Stomach (tissue), 4 donors: ENCODE results near the gene GCSAML.

Experiments
- EP300 ChIP-seq: sonication (generic); formaldehyde crosslinking; IDR thresholded peaks from one replicate; pipeline ENCODE4 v1.6.1; 2017; ENCODE audit warnings: antibody characterized with exemption
- POLR2A ChIP-seq, 4 donors: fragments of 450-650 bp; IDR thresholded peaks; one replicate each; pipeline ENCODE4 v1.6.1; 2016; ENCODE audit warnings: antibody characterized with exemption in 4 of 4, control low read depth in 2 of 4, mild to moderate bottlenecking in 1 of 4, moderate library complexity in 1 of 4
- POLR2AphosphoS5 ChIP-seq, 3 donors: sonication (generic); formaldehyde crosslinking; IDR thresholded peaks; one replicate each; pipeline ENCODE4 v1.6.1; 2016; ENCODE audit warnings: antibody characterized with exemption in 3 of 3
- TF ChIP-seq, protein P1 (sequence below), 7 experiments: fragments of 450-650 bp in 4 of 7; fragments of 200-600 bp in 3 of 7; sonication (generic) in 3 of 7; IDR thresholded peaks; one replicate each; pipeline ENCODE4 v1.5.1; 2016 to 2019; ENCODE audit warnings: antibody characterized with exemption in 7 of 7, control low read depth in 2 of 7, mild to moderate bottlenecking in 1 of 7

DNA sequence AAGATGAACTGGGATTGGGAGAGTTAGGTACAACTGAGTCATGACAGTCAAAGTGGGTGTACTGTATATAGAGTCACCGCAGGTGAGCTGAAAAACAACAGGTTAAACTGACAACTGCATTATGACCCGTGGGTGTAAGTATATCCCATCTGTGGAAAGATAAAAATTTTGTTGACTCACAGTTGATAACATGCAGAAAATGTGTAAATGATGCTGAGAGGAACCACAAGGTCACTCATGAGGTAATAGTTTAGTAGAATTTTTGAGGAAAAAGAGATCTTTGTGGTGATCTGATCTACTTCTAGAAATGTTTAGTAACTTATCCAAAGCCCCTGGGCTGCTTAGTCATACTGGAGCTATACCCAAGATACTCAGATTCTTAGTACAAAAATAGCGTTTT, 13.5 kb upstream of the GCSAML start:
- TF ChIP-seq, protein P1, sequence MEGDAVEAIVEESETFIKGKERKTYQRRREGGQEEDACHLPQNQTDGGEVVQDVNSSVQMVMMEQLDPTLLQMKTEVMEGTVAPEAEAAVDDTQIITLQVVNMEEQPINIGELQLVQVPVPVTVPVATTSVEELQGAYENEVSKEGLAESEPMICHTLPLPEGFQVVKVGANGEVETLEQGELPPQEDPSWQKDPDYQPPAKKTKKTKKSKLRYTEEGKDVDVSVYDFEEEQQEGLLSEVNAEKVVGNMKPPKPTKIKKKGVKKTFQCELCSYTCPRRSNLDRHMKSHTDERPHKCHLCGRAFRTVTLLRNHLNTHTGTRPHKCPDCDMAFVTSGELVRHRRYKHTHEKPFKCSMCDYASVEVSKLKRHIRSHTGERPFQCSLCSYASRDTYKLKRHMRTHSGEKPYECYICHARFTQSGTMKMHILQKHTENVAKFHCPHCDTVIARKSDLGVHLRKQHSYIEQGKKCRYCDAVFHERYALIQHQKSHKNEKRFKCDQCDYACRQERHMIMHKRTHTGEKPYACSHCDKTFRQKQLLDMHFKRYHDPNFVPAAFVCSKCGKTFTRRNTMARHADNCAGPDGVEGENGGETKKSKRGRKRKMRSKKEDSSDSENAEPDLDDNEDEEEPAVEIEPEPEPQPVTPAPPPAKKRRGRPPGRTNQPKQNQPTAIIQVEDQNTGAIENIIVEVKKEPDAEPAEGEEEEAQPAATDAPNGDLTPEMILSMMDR (IDR thresholded peaks at IDR 0.05), result no peak
- no peak for TF ChIP-seq EP300
- no peak for TF ChIP-seq POLR2AphosphoS5 (IDR thresholded peaks at IDR 0.05)
- no peak for TF ChIP-seq POLR2A (IDR thresholded peaks at IDR 0.05)
